GM21786 (cell line): Measurements from ENCODE around the gene RNF224.

Experiments used
- ATAC-seq: cut with Tn5 transposase; IDR thresholded peaks from one replicate; pipeline ENCODE4 v1.9.1; 2021; ENCODE audit not compliant: unreplicated experiment

The RNF224 gene

DNA sequence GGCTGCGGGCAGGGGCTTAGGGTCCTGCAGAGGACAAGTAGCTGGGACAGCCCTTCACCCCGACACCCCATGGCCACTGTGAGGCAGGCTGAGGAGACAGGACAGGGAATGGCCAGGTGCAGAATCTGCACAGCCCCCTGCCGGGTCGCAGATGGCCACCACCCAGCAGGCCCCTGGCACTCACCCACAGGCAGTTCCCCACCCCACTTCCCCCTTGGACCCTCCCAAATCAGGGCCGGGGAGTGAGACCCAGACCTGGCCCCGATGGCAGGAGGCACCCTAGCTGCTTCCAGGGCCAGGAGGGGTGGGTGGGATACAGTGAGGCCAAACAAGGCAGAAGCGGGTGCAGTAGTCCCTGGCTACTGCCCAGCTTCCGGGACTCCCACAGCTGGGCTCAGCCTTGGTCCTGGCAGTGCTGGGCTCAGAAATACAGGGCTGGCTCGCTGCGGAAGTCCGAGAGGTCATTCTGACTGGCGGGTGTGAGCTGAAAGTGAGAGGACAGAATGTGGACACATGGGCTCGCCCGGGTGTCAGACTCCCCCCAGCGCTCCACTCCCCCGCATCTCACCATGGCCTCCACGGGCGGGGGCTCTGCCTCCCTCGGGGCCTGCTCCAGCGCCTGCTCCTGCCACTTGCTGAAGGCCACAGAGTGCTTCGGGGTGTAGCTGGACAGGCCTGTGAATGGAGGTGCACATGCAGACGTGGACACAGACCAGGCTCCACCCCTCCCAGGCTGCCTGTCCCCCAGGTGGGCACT, 35.4 kb upstream of the RNF224 start:
- no peak for ATAC-seq

DNA sequence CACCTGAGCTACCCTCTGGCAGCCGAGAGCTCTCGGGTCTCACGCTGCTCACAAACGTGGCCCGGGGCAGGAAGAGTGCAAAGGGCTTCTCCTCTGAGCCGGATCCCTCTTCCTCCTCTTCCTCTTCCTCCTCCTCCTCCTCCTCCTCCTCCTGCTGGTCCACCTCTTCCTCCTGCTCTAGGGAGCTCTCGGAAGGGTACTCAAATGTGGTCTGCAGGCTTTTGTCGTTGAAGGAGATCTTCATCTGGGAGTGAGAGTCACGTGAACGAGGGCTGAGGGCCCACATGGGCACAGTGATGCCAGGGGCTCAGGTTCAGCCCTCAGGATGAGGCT, 34.9 kb upstream of the RNF224 start:
- ATAC-seq = no peak

DNA sequence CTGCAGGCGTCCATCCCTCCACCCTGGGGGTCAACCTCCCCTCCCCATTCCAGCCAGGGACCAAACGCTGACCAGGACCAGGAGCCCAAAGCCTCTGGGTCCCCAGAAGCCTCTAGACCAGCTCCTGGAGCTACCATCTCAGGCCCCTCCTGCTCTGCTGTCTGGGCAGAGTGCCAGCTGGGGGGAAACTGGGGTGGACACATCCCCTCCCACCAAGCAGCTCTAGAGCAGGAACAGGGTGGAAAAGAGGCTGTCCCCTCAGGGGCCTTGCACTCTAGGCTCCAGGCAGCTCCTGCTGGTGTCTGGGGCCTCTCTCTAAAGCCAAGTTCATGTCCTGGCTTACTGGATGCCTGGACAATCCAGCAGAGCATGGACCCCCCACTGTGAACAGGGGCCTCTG, 34.4 kb upstream of the RNF224 start:
- ATAC-seq = no peak

DNA sequence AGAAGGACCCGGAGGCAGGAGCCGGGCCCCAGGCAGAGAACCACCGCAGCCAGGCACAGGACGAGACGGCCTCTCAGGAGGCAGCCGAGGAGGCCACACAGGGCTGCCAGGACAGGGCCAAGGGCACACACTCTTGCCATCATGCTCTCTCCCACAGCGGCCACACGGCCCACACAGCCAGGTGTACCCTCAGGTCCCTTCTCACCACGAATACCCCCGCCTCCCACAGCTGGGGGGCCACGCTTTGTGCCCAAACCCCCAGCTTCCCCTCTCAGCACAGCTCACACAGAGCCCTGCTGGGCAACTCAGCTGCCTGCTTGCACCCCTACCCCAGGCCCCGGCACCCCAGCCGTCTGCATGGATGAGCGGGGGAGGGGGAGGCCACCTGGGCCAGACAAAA, 33.5 kb upstream of the RNF224 start:
- no peak for ATAC-seq

DNA sequence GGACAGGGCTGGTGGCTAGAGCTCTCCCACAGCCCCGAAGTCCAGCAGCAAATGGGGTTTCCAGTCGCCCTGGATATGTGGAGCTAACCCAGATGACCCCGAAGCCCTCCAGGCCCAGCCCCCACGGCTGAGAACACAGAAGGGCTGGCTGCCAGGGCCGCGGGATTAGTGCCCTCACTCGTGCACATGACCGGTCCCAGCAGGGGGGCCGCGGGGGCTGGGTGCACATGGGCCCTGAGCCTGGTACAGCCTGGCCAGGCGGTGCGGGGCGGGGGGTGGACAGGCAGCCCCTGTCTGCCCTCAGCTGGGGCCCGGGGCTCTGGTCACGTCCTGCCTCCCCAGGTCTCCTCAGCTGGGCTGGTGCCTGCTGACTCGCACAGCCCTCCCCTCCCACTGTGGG, 32.9 kb upstream of the RNF224 start:
- ATAC-seq = no peak

DNA sequence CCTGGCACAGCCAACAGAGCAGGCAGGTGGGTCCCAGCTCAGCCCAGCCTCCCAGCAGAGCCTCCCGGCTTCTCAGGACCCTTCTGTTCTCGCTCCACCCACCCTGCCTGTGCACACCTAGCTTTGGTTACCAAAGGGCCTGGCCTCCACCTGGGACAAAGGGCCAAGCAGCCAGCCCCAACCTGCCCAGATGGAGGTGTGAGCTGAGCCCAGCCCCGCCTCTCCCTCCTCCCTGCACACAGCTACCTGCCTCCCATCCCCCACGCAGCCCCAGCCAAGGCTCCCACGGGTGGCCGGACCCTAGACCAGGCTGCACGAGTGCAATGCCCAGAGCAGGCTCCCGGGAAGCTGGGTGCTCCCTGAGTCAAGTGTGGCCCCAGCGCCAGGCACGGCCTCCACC, 32.4 kb upstream of the RNF224 start:
- no peak for ATAC-seq

DNA sequence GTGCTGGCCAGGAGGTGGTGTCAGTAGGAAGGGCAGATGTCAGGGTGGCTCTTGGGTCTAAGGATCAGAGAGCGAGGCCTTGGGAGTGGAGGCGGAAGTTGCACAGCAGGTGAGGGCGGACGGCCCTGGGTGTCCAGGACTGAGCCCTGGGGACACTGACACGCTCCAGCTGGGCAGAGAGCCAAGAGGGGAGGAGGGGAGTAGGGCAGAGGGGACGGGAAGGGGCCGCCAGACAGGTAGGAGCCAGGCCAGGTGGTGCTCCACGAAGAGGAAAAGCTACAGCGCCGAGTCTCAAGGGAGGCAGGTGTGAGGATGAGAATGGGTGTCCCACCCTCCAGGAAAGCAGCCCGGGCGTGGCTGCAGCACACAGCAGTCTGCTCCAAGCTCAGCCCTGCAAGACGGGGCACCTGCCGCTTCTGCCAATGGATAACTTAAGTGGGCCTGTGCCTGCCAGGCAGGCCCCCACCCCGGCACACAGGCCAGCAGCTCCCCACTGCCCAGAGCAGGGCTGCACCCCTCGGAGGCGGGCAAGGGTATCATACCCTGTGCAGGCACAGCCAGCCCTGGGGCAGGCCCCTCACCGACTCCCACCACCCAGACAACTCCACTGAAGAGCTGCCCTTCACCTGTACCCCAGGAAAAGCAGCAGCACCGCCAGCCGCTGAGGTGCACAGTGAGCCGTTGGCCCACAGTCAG, 31.6 kb upstream of the RNF224 start:
- no peak for ATAC-seq

DNA sequence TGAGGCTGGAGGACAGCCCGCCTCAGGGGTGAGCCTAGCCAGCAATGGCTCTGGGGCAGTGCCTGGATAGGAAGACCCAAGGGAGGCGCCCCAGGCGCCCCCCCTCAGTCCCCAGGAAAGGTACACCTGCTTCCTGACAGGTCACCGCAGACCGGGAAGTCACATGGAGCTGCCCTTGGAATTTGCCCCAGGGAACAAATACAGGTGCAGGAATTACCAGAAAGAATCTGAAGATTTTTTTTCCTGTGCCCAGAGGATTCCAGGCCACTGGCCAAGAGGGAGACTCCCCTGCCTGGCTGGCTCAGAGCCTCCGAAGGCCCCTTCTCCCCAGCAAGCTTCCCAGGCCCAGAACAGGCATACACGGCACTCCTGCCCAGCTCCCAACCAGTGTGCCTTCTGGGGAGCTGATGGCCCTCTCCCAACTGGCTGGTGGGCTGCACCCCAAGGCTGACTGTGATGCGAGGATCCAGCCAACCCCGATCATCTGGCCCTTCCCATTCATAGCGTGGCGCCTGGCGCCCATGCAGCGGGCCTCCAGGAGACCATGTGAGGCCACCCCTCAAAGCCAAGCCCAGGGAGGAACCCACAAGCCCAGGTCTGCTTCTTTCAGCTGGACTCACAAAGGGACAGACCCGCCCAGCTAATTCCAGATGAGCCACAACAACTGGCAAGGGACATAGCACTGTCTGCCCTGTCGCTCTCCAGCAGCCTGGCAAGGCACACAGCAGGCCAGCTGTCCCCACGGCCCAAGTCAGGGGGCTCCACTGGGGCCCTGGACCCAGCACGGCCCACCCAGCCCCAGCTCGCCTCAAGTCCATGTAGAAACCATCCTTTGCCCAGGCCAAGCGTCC, 29.0 kb upstream of the RNF224 start:
- no peak for ATAC-seq

DNA sequence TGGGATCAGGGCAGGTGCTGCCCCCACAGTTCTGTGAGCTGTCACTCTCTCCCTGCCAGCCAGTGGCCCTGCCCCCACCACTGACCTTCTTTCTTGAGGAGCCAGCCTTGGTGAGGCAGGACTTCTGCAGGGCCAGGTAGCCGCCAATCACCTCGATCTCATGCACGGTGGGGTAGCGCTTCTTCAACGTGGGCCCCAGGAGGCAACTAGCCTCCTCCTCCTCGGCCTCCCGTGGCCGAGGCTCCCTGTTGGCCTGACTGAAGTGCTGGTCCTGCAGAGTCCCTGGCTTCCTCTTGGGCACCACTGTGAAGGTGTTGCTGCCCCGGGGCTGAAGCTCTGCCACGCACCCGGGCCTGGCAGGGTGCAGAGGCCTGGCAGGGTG, 28.4 kb upstream of the RNF224 start:
- no peak for ATAC-seq

DNA sequence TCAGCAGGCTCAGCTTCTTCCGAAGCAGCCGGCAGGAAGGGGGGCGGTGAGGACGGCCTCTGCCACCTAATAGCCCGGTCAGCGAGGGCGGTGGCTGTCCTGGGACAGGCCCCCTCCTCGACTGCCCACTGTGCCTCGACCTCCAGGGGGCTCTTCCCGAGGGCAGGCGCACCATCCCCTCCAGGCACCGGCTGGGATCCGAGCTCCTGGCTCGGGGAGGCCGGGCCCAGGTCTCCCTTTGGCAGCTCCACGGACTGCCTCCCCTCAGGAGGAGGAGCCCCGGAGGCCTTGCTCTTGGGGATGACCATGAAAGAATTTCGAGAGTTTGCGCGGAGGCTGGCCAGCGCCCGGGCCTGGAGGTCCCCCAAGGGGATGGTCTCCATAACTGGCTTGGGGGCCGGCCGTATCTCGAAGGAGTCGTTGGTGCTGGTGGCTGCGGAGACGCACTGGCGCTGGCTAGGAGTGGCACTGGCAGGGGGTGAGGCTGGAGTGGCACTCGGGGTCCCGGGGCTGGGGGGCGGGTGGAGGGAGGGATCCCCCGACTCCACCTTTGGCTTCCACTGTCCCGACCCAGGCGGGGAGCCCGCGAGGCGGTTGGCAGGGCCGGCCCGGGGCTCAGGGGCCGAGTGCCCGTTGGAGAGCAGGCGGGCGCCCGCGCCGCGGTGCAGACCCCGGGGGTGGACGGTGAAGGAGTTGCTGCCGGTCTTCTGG, 27.7 kb upstream of the RNF224 start:
- ATAC-seq = no peak

DNA sequence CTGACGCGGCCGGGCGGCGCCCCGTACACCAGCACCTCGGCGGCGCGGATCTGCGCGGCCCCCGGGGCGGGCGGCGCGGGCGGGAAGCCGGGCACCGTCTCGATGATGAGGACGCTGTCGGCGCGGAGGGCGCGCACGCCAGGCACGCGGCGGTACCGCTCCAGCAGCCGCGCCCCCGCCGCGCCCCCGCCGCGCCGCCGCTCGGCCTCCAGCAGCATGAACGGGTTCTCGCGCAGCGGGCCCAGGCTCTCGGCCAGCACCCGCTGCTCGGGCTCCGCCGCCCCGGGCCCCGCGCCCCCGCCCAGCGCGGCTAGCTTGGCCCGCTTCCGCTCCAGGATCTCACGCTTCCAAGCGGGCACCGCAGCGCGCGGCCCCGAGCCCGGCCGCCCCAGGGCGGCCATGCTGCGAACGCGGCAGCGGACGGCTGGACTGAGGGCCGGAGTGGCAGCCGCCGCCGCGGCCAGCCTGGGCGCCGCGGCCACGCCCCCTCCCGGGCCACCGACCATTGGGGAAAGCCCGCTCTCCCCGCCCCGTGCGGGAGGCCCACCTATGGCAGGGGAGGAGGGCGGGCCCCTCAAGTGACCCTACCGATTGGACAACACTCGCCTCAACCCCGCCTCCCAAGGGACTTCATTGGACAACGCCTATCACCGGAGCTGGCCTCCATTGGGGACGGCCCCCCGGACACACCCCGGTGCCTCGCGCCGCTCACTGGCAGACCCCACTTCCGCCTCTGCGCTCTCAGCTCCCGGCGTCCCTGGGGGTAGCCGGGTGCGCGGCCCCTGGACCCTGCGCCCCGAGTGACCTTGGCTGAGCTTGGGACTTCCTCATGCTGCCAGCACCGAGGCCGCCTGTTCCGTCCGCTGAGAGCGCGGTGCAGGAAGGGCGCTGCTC, 26.7 kb upstream of the RNF224 start, which contains the start of gene TPRN:
TSS of gene TPRN (minus strand) at position 431 of the 894 bp plus-strand sequence. CDS start at position 401, 30 bp downstream.
- peak; percentile 91 for ATAC-seq

DNA sequence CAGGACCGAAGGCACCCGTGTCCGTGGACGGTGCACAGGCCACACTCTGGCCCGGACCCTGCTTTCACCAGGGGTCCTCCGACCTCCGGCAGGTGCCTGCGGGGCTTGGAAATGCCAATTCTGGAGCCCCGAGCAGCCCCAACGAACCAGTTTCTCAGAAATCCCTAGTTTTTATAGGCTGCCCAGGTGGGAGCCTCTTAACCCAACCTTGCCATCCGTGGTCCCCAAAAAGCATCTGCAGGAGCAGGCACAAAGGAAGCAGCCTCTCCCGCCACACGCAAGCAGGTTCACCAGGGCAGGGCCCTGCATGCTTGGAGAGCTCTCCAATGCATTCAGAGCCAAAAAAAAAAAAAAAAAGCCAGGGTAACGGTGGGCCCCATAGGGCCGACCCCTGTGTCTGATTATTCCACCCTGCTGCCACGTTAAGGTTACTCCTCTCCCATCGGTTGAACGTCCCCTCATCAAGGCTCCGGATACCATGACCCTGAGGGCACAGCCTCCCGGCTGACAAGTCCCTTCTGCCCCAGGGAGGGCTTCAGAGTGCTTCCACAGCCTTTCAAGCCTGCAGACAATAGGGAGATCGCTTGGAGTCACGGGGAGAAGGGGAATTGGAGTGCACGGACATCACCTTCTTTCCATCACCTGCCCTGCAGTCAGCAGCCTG, 26.0 kb upstream of the RNF224 start:
- no peak for ATAC-seq

DNA sequence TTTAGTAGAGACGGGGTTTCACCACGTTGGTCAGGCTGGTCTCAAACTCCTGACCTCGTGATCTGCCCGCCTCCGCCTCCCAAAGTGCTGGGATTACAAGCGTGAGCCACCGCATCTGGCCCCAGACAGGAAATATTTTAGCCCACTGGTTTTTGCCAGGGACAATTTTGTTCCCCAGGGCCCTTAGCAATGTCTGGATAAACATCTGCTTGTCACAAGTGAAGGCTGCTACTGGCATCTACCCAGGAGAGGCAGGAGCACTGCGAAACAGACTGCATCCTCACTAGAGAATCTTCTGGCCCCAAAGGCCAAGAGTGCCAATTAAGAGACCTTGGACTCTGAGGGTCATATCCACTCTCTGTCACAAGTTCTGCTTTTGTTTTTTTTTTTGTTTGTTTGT, 24.3 kb upstream of the RNF224 start:
- ATAC-seq = no peak

DNA sequence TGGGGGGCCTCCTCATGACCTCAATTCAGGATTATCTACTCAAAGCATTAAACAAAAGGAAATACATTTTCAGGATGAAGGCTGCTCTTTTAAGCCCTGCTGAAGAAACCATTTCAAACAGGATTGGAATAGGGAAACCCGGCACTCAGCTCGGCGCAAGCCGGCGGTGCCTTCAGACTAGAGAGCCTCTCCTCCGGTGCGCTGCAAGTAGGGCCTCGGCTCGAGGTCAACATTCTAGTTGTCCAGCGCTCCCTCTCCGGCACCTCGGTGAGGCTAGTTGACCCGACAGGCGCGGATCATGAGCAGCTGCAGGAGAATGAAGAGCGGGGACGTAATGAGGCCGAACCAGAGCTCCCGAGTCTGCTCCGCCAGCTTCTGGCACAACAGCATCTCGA, 22.6 kb upstream of the RNF224 start:
- no peak for ATAC-seq

DNA sequence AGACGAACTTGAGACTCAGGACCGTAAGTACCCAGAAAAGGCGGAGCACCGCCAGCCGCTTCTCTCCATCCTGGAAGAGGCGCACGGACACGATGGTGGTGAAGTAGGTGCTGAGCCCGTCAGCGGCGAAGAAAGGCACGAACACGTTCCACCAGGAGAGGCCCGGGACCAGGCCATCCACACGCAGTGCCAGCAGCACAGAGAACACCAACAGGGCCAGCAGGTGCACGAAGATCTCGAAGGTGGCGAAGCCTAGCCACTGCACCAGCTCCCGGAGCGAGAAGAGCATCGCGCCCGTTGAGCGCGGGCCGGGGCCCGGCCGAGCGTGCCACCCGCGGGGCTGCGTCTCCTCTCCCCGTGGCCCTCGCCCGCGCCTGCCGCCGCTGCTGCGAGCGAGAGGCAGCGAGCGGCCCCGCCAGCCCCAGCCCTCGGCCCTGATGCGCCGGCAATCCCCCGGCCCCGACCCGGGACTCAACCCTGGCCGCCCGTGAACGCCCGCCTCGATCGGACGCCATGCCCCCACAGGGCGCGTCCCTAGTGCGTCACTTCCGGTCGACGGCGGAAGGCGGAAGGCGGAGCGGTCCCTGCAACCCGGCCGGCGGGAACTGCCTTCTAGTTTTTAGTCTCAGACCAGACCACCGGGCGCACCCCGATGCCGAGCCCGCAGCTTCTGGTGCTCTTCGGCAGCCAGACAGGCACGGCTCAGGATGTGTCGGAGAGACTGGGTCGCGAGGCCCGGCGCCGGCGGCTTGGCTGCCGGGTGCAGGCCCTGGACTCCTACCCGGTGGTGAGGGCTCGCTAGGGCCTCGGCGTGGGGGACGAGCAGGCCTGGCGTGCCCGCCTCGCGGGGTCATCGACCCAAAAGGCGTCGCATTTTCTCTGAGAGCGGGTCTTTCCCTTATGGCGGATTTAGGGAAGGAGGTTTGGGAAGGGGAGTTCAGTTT, 21.9 kb upstream of the RNF224 start, which contains the start of the genes NDOR1 and TMEM203:
TSS of gene NDOR1 (plus strand) at position 575 of the 944 bp plus-strand sequence. CDS start at position 653, 78 bp downstream.
TSS of gene TMEM203 (minus strand) at position 523 of the 944 bp plus-strand sequence. CDS start at position 289, 234 bp downstream.
- ATAC-seq = no peak

DNA sequence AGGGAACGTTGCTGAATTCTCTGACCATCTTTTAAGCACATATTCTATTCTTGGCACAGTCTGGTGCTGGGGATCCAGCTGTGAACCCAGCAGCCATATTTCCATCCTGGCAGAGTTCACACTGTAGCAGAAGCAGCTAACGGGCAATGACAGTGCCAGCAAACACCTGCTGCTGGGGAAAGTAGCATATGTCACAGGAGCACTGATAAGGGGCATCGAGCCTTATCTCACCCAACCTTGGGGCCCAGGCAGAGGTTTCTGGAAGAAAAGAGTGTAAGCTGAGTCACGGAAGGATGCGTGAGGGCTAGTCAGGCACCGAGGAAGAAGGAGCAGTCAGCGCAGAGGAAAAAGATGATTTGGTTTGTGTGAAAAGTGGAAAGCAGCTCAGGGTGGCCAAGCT, 20.7 kb upstream of the RNF224 start:
- no peak for ATAC-seq

DNA sequence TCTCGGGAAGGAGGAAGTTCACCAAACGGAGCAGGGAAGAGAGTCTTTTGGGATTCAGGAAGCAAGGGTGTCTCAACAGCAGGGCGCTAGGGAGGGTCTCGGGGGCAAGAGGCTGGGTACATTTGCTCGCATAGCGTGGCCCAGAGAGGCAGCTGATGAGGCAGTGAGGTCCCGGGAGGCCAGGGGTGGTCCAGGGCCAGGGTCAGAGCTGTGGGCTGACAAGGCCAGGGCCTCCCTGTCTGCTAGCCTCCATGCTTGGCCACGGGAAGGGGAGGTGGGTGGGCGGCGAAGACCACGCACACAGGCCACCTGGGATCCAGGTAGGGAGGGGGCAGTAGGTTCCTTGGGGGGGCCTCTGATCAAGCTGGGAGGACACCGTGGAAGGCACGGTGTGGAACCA, 15.8 kb upstream of the RNF224 start:
- no peak for ATAC-seq

DNA sequence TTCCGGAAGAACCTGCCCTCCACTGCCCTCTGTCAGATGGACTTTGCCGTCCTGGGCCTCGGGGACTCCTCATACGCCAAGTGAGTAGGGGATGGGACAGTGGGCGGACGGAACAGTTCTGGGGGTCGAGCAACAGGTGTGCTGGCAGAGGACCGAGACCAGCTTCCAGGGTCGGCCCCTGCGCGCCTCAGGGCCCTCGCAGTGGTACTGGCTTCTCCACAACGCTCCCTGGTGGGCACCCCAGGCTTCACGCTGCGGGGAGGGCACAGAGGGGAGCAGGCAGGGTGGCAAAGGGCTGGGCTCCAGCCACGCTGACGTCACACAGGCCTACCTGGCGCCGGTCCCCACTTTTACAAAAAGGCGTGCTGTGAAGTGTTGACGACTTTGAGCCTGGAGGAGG, 14.8 kb upstream of the RNF224 start:
- no peak for ATAC-seq
